ENCODE data around the gene FOXP2.

GRCh38 chr7:114533131-114533530 is 118.5 kb downstream of the FOXP2 start:
- TF ChIP-seq EP300 (IDR thresholded peaks at IDR 0.05) (no peak), CTCF (IDR thresholded peaks at IDR 0.05) (no peak), POLR2A (IDR thresholded peaks at IDR 0.05) (no peak)

Measured in ovary (tissue), 3 donors.